ENCODE data around the gene COL4A2.

Gene COL4A2

DNA sequence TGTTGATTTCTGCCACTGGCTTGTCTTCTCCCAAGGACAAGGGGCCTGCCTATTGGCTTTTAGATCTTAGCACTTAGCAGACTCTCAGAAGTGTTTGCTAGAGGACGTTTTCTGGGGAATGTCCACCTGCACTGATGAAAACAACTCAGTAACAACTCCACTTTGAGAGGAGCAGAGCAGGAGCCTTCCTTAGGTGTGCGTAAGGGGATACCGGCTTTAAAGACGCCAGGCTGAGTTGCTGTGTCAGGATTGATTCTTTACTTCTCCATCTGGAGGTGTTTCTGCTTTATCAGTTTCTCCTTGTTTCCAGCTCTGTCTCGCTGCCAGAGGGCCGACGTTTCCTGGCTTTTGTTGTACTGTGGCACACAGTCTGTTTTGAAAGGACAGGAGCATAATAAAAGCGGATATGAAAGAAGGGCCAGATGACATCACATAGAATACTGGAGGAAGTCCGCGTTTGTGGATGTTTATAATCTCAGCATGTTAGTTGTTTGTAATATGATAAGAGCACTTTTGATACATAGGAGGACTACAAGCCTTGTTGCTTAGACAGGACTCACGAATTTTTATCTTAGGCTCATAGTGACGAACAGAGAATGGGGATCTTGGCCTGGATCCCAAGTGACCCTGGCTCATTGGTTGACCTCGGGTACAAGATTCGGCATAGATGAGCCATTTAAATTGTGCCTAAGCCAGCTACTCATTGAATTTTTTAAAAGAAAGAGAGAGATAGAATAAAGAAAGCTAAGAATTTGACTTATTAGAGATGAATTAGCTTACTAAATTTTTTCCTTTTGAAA is 34.6 kb downstream of the COL4A2 start:
- DNase-seq, result no peak

DNA sequence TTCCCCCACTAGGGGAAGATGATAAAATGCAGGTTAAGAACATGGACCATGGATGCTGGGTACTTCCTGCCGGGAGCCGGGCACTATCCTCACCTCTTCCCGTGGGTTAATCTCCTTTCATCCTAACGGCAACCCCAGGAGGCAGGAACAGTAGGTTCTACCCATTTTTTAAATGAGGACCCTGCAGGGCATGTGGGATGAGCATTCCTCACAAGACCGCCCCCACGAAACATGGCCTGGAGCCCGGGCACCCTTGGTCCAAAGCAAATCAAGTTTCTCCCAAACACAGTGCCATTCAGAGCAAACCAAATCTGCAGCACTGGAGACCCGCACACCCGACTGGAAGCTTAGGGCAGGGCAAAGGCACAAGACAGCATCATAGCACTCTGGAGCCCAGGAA is 35.4 kb downstream of the COL4A2 start:
- DNase-seq, result no peak

DNA sequence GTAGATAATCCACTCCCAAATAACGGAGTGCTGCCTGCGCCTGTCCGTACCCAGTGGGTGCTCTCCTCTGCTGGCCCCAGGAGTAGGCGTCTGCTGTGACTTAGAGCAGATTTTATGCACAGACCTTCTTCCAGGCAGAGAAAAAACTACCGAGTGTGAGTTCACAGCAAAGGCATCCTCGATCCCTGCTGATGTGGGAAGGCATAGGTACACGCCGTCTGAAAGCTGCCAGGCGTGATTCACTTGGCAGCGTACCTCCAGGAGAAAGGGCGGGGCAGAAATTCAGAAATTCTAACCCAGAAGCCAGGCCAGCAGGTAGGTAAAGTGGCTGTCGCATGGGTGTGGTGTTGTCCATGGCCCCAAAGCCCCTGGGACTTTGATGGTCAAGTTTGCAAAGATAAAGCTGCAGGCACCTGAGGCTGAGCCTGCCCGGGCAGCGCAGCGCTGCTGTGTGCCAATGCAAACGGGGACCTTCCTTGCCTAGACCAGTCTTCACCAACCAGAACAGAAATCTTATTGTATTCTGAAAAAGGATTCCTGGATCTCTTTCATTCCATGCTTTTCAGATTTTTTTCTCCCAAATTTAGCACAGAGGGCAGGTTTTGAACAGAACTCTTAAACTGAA is 36.3 kb downstream of the COL4A2 start:
- DNase-seq, result no peak

DNA sequence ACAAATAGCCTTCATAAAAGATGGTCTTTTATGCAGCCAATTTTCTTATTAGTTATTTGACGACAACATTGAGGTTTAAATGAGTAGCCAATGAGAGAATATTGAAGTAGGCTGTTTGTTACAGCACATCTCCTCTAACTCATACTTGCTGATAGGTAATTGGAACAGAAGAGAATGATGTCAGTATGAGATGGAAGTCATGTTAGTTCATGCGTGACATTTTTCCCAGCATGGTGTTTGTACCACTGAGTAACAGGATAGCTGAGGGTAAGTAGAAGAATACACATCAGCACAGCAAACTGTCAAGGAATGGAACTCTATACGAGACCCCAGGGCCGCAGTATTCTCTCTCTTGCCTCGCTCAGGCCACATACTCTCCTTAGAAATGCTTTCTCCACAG is 37.2 kb downstream of the COL4A2 start:
- DNase-seq, result no peak

DNA sequence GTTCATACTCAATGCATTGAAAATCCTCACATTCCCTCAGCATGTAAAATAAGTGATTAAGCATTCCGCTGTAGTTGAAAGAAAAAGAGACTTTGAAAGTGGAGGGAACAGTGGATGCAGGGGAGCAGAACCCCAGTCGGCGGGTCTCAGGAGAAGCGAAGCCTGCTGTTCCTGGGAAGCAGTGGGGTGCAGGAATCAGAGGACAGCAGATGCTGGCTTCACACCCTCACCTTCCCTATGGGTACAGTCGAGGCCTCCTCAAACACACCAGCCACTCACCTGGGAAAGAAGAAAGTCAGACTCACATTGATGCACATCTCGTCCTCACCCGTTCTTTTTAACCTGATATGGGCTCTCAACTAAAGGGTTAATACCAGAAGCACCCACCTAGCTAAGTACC is 38.2 kb downstream of the COL4A2 start:
- DNase-seq, result no peak

DNA sequence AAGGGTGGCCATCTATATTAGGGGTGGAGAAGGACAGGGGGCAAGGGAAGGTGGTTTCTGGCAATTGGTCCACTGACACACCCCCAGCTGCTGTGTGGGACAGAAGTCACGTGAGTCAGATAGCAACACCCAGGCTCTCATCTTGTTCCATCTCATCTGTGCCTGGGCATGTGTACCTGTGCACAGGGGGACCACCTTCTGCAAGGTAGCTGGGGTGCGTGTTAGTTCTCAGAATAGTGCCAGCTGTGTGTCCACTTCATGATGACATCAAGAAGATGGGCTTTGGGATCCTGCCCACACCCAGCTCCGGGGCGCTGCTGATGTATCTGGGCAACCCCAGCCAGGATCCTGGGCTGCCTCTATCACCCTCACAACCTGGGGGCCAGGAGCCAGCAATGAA is 38.6 kb downstream of the COL4A2 start:
- no peak for DNase-seq

DNA sequence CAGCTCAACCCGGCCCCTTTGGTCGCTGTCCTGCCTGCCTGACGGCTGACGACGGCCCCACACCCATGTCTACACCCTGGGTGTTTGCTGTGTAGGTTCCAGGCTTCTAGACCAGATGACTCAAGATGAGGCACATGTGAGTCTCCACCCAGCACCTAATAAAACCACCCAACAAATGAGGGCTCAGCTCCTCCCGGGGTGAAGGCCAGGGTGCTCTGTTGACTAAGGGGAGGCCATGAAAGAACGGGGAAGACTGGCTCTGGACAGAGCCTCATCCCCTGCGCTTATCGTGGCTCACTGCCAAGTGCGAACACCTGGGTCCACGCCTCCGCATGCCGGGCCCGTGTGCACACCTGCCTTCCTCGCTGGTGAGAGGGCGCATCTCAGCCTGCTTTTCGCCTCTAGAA is 39.6 kb downstream of the COL4A2 start:
- no peak for DNase-seq

DNA sequence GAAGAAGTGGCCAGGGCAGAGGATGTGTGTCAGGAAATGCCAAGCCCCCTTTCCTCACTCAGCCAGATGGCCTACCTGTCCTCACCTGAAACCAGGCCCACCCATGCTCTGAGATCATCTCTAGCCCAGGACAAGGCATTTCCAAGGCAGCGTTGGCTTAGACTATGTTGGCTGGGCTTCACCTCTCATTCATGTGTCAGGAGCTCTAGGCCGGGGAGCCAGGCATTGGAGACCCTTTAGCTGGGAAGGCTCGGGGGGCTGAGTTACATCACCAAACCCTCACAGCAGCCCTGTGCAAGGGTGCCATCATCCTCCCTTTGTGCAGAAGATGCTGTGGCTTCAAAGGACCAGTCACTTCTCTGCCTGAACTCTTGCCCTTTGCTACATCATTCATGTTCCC is 40.0 kb downstream of the COL4A2 start:
- no peak for DNase-seq

DNA sequence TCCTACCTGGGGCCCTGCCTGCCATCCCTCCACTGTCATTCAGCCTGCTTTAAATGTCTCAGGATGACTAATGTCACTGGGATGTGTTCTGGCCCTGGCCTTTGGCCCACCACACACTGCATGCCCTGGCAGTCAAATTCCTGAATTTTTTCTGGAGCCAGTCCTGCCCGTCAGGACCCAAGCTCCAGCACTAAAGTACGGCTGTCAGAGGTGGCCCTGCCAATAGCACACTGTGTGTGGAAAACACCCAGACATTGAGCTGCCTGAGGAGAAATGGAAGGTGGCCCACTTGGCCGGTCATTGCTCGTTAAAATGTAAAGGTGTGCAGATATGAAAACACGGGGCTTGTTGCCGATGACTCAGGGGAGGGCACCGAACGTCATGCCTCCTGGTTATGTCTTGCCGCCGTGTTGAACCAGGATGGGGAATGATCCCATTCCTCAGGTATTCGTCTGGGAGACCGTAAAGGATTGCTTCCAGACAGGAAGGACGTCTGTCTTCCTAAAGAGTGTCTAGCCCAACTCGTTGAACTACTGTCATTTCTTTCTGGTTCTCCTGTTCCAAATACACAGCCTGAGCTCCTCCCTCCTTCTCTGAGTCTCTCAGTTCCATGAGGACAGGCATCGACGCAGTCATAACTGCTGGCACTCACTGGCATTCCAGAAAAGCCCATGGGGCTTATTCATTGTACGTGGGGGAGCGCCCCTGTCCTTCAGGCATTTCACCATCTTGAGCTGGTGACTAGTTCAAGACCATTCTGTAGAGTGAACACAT is 40.6 kb downstream of the COL4A2 start:
- DNase-seq, result no peak

DNA sequence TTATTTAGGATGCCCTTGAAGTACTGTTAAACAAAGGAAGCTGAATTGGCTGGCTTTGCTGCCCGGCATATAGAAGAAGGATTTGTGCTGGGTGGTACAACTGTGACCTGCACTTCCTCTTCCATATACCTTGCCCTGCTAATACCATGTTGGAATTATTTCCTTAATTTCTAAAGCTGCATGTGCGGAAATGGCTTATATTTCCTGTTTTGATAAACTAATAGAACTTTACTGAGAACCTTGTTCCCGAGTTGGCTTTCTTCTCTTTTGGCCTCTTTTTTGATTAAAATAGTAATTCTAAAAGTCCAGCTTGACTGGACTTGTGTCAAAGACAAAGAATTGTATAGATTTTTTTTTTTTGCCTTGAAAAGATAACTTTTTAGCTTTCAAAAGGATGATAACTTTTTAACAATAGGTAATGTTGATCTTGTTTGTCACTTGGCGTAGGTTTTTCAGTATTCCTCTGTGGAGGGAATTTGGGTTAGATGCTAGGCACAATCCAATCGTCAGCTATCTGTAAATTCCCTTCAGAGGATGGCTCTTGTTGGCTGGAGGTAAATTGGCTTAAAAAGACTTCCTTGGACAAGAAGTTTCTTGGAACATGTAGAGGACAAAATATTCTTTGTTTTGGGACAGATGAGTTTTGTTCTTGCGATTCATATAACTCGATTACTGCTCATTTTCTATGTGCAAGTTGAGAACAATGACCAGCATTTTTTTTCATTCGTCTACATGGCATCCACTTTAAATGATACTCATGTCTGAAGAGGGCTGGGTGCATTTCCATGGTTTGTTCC is 41.4 kb downstream of the COL4A2 start:
- DNase-seq, result no peak

DNA sequence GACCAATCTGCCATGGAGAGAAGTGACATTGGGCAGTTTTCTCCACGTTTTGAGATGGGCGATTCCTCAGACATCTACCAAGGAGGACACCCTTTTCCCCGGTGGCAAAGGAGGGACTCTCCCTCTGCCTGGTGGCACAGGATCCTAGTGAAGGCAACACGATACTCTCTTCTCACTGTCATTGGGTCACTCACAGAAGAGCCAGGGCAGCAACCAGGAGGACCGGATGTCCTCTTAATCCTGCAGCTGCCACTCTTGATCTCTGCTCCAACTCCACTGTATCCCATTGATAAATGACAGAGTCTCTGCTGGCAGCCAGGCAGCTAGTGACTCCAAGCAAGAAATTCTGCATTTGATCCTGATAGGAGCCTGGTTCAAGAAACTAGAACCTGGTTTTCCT is 42.2 kb downstream of the COL4A2 start:
- no peak for DNase-seq

DNA sequence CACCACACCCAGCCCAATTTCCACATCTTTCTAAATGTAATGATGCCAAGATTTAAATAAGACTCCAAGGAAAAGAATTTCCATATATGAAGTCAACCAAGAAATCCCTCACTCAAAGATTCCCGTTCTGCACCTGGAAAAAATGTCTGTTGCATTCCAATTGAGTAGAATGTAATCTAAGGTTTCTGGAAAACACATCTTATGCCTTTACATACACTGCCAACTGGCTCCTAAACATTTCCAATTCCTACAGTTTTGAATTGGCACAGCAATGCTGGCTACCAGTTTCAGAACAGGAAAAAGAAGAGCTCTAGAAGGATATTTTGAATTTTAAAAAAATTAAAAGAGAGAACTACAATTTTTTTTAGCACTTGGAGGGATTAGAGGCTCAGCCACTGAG is 43.0 kb downstream of the COL4A2 start:
- DNase-seq, result no peak

DNA sequence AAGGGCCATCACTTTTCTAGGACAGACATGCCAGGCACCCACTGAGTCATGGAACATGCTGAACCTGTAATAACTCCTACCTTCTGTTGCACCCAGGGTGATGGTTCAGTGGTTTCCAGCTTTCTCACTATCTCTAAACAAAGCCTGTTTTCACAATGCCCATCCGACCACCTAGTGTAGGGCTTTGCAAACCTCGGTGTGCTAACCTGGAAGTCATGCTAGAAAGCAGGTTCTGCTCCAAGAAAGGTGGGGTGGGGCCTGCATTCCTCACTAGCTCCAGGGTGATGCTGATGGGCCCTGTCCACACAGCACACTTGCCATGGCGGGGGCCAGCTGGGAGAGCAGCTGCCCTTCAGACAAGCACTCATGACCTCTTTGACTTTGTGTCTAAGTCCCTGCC is 43.4 kb downstream of the COL4A2 start:
- no peak for DNase-seq

DNA sequence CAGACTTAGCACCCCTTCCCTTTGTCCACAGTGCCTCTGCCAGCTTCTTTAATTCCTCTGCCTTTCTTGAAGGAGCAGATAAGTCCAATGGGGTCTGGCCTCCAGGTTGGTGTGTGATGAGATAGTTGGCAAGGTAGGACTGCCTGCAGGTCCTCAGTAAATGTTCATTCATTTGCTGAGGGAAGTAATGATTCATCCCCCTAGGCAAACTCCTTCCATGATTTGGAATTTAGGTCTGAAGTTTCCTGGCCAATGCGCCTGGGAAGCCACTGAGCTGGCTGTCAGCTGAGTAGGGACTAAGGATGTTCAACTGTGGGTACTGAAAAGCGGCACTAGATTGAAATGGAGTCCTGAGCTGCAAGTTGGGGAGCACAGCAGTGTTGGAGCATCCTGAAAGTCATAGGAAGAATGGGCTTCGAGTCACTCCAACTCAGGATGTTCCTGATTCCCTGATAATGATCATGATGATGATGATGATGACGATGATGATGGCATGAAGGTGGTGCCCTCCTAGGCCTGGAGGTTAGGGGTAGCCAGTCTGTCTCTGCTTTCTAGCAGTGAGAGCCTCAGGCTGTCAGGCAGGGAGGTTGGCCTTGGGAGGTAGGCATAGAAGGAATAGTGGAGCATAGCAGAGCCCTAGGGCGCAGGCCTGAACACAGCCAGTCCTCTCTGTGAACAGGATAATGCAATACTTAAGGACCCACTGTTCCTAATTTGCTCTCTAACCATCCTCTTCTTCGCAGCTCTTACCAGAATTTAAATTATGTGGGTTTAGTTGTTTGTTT is 44.7 kb downstream of the COL4A2 start:
- DNase-seq, result no peak

DNA sequence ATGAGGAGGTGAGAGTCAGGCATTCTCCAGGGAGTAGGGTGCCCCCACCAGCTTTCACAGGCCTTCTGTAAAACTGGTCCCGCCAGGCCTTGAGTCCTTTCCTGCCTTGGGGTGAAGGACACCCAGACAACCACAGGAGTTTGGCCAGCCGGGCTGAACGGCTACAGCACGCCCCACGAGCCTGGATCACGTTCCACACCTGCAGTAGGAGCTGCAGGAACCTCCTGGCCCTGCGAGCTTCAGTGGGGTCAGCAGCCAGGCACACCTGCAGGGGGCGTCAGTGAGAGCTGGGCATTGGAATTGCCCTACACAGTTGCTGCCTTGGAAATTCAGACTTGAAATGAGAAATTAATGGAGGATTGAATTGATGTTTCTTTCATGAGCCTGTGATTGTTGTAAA is 45.7 kb downstream of the COL4A2 start:
- no peak for DNase-seq

DNA sequence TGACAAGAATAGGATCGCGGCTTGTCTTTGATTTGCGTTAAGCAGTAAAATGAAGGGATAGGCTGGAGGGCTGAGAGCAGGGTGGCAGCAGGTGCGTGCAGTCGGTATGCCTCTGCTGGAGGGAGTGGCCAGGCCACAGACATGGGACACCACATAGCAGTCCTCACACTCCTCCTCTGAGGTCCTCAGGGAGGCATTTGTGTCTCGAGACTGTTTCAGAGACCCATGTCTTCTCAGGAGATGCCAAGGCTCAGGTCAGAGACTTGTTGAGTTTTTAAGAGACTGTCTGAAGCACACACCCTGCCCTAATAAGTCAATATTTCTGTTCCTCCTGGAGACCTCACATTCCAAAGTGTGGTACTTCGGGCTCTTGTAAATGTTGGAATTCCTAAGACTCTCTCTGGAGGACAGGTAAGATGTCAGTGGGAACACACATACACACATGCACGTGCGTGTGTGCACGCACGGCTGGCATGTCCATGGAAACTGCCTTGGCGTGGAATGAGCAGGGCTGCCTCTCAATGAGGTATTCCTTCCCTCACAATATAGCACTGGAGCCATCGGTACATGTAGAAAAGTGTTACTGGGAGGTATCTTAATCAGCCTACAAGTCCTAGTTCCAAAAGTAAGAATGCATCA is 46.4 kb downstream of the COL4A2 start:
- no peak for DNase-seq

DNA sequence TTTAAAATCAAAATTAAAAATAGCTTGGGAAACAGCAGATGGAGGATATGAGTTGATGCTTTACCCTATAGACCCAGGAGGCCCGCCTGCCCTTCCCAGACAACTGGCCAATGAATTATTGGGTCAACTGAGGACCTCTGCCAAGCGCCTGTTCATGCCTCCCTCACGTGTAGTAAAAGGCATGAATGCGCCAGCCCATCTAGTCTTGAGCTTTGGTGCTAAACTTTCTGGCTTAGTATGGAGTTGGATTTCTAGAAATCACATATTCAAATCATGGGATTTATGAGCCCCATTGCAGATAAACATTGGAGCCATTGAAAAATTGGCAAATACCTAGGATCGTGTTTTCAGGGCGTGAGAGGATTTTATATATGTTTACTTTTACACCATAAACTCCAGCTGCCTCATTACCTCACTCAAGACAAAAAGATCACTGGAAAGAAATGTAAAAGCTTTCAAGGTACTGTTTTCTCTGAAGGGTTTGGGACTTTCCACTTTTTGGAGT is 47.1 kb downstream of the COL4A2 start:
- no peak for DNase-seq

DNA sequence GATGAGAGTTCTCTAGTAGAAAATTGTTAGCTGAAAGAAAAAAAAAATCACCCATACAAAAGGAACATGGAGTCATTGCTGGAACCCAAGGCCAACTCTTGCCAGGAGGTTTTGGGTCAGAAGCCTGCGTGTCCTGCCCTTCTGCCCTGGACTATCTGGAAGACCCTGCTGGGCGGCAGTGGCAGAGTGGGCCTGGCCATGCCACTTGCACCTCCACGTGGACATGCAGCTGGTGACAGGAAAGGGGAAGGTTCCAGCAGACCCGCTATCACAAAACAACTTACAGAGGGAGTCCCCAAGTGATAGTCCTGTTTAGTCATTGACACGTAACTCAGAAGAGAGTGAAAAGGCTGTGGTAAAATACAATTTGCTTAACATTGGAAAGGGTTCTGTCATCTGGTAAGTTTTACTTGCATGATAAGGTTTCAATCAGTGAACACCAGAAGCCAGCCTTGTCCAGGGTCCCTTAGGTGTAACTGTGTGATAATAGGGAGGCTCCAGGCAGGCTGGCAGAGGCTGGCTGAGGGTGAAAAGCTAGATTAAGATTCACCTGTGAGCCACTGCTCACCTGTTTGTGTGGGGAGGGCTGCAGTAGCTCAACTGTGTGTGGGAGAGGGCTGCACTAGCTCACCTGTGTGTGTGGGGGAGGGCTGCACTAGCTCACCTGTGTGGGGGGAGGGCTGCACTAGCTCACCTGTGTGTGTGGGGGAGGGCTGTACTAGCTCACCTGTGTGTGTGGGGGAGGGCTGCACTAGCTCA is 47.8 kb downstream of the COL4A2 start:
- no peak for DNase-seq

DNA sequence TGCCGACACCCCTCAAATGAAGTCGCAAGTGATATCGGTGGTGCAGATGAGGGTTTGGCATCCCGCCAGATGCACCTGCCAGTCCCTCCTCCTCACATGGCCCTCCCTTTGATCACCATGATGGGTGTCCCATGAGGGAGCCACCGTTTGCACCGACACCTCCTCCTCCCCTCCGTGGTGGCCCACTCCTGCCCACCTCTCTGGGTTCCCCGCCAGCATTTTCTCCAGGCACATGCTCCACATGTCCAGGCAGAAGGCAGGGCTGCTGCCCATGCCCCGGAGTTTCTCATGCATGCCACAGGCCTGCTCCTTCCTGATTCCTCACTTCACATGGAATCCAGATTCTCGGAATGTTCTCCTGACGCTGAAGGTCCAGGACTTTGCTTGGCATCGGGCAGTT is 49.3 kb downstream of the COL4A2 start:
- no peak for DNase-seq

DNA sequence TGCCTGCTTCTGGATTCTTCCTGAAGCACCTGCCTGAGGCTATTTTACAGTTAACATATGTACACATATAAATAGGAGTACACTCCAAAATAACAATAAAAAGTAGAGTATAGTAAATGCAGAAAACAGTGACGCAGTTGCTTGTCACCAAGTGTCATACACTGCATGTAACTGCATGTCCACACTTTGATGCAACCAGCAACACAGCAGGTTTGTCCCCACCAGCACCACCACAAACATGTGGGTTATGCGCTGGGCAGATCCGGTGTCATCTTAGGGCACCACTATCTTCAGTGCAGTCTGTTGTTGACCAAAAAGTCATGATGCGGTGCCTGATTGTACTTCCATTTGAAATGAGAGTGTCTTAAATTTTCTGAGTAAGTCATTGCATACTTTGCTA is 51.3 kb downstream of the COL4A2 start:
- no peak for DNase-seq

DNA sequence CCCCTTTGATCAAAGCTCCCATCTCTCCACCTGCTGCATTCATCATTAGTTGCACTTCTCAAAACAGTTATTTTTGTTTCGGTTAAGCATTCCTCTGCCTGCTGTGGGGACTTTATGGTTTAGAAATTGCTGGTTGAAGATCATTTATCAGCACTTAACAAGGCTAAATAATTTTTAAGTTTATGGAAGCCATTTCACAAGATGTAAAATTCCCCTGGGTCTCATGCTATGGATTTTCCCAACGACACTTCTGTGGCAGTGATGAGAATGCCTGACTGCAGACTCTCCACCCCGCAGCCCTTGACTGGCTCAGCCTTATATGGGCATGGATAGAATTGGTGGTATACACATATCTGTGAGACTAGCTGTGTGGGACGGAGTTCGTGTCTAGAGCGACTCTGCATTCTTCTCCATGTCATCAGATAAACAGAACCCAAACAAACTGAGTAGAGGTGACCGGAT is 52.8 kb downstream of the COL4A2 start:
- no peak for DNase-seq

Measured in central memory CD4-positive, alpha-beta T cell (primary cell).